GM12874 (cell line): ENCODE data around the gene KCNC1.

ENCODE experiments used
- CTCF ChIP-seq: IDR thresholded peaks from 2 replicates; pipeline ENCODE4 v1.5.1; 2011; ENCODE audit warnings: low read depth, mild to moderate bottlenecking, control low read depth, low read length, moderate library complexity; ENCODE audit not compliant: insufficient read depth

Gene KCNC1

GRCh38 chr11:17718015-17718414 is 16.6 kb upstream of the KCNC1 start:
- no peak for TF ChIP-seq CTCF

GRCh38 chr11:17718510-17718962 is 16.0 kb upstream of the KCNC1 start:
- TF ChIP-seq CTCF = no peak

- no peak for TF ChIP-seq CTCF
Measured at GRCh38 chr11:17719028-17719937, 15.3 kb upstream of the KCNC1 start, which contains the start of gene MYOD1. Gene MYOD1, plus strand, starts transcription at chr11:17719571. Its CDS starts 212 bp downstream, at chr11:17719783.

- TF ChIP-seq CTCF = no peak
Measured at GRCh38 chr11:17719938-17720795, 14.4 kb upstream of the KCNC1 start.

- TF ChIP-seq CTCF = no peak
Measured at GRCh38 chr11:17720796-17721171, 13.8 kb upstream of the KCNC1 start.

- TF ChIP-seq CTCF = no peak
Measured at GRCh38 chr11:17721242-17721999, 13.2 kb upstream of the KCNC1 start.
